ENCODE data around the gene SETD1A.
"Not testable (repeated sequence)": the region's sequence is repeated elsewhere in the genome, so short reads cannot be mapped to it uniquely, and the experiment has no call there.

SETD1A gene

GRCh38 chr16:31001507-31002249 lies 44.1 kb downstream of the SETD1A start:
- DNase-seq, result no peak

- no peak for DNase-seq
Observed at GRCh38 chr16:31002250-31002700, 44.7 kb downstream of the SETD1A start.

- DNase-seq, result no peak
Observed at GRCh38 chr16:31002862-31003341, 45.3 kb downstream of the SETD1A start.

GRCh38 chr16:31003744-31004143 lies 46.2 kb downstream of the SETD1A start:
- DNase-seq, result no peak

GRCh38 chr16:31004658-31005057 lies 47.1 kb downstream of the SETD1A start:
- DNase-seq, result no peak

GRCh38 chr16:31005350-31006085 lies 48.0 kb downstream of the SETD1A start:
- peak; percentile 24 for DNase-seq

- DNase-seq, result no peak
Observed at GRCh38 chr16:31006086-31006385, 48.5 kb downstream of the SETD1A start.

- DNase-seq, result no peak
Observed at GRCh38 chr16:31006589-31006988, 49.0 kb downstream of the SETD1A start.

- DNase-seq, result no peak
Observed at GRCh38 chr16:31007684-31008083, 50.1 kb downstream of the SETD1A start.

- DNase-seq, result peak; percentile 17
Observed at GRCh38 chr16:31008149-31008548, 50.6 kb downstream of the SETD1A start.

GRCh38 chr16:31008551-31008950 lies 51.0 kb downstream of the SETD1A start:
- DNase-seq, result no peak

- no peak for DNase-seq
Observed at GRCh38 chr16:31009120-31009519, 51.6 kb downstream of the SETD1A start.

GRCh38 chr16:31009894-31010584 lies 52.5 kb downstream of the SETD1A start:
- no peak for DNase-seq

- no peak for DNase-seq
Observed at GRCh38 chr16:31010585-31011325, 53.2 kb downstream of the SETD1A start, which contains the start of gene STX1B. Gene STX1B, minus strand, starts transcription at chr16:31010638. Its CDS starts 242 bp downstream, at chr16:31010396.

- DNase-seq, result not testable (repeated sequence)
Observed at GRCh38 chr16:31011815-31012214, 54.3 kb downstream of the SETD1A start.

GRCh38 chr16:31013292-31013691 lies 55.7 kb downstream of the SETD1A start:
- DNase-seq, result not testable (repeated sequence)

GRCh38 chr16:31016018-31016417 lies 58.5 kb downstream of the SETD1A start:
- DNase-seq, result no peak

- DNase-seq, result not testable (repeated sequence)
Observed at GRCh38 chr16:31017756-31018155, 60.2 kb downstream of the SETD1A start.

- DNase-seq, result no peak
Observed at GRCh38 chr16:31020536-31020935, 63.0 kb downstream of the SETD1A start.

- no peak for DNase-seq
Observed at GRCh38 chr16:31022544-31023251, 65.1 kb downstream of the SETD1A start.

- no peak for DNase-seq
Observed at GRCh38 chr16:31023252-31023602, 65.7 kb downstream of the SETD1A start.

- DNase-seq, result no peak
Observed at GRCh38 chr16:31023627-31024226, 66.2 kb downstream of the SETD1A start.
